HS-5 (cell line): ENCODE data around the gene SEC22C.
A peak's percentile ranks its signal among the peaks of the same experiment; 100 is the strongest.
"Not testable (repeated sequence)": the region's sequence is repeated elsewhere in the genome, so short reads cannot be mapped to it uniquely, and the experiment has no call there.

Experiments used
- DNase-seq: peaks from one replicate; pipeline ENCODE4 v3.0.0-alpha.2; 2012; ENCODE audit warnings: low read depth

The SEC22C gene

GRCh38 chr3:42581400-42581708, 413 bp downstream of the SEC22C start:
- no peak for DNase-seq

- not testable (repeated sequence) for DNase-seq
Observed at GRCh38 chr3:42579346-42579745, 2.4 kb downstream of the SEC22C start.

- DNase-seq, result no peak
Observed at GRCh38 chr3:42578054-42578453, 3.7 kb downstream of the SEC22C start.

- DNase-seq, result no peak
Observed at GRCh38 chr3:42575137-42575741, 6.5 kb downstream of the SEC22C start.

GRCh38 chr3:42572278-42572677, 9.5 kb downstream of the SEC22C start:
- DNase-seq, result no peak

- DNase-seq, result no peak
Observed at GRCh38 chr3:42569593-42570142, 12.1 kb downstream of the SEC22C start.

GRCh38 chr3:42562047-42562907, 19.5 kb downstream of the SEC22C start:
- DNase-seq, result no peak

GRCh38 chr3:42557854-42558253, 23.9 kb downstream of the SEC22C start:
- DNase-seq, result no peak

GRCh38 chr3:42556817-42557216, 24.9 kb downstream of the SEC22C start:
- not testable (repeated sequence) for DNase-seq

- no peak for DNase-seq
Observed at GRCh38 chr3:42556089-42556632, 25.6 kb downstream of the SEC22C start.

GRCh38 chr3:42552830-42553229, 28.9 kb downstream of the SEC22C start:
- DNase-seq, result no peak

- DNase-seq, result no peak
Observed at GRCh38 chr3:42550250-42550649, 31.5 kb downstream of the SEC22C start.

- DNase-seq, result no peak
Observed at GRCh38 chr3:42549131-42549530, 32.6 kb downstream of the SEC22C start.

- peak; percentile 18 for DNase-seq
Observed at GRCh38 chr3:42547401-42547945, 34.3 kb downstream of the SEC22C start.

- no peak for DNase-seq
Observed at GRCh38 chr3:42546691-42547213, 35.0 kb downstream of the SEC22C start.

GRCh38 chr3:42545284-42545900, 36.4 kb downstream of the SEC22C start:
- DNase-seq, result no peak

GRCh38 chr3:42544492-42545283, 37.1 kb downstream of the SEC22C start:
- DNase-seq, result no peak

- DNase-seq, result no peak
Observed at GRCh38 chr3:42541079-42541478, 40.7 kb downstream of the SEC22C start.

- DNase-seq, result no peak
Observed at GRCh38 chr3:42539871-42540714, 41.7 kb downstream of the SEC22C start.

GRCh38 chr3:42537350-42537749, 44.4 kb downstream of the SEC22C start:
- DNase-seq, result no peak
